ENCODE results near the gene ITGA6. TPM values are rescaled to one million over a fixed set of nuclear protein-coding genes. Genes with fewer than 3 reads are reported as not detected.

The ITGA6 gene
- total and polyA plus RNA-seq, 2 experiments from 2014 or later, result 16.7 to 64.8 TPM

- H3K27ac ChIP-seq, result no peak overlapping the region
- peak; percentile 79 for DNase-seq (ENCODE audit: low spot score)
- no peaks in the 10 kb centered on the region for H3K9me3 ChIP-seq (ENCODE audit: low read depth)
- peak overlapping the region; percentile 35 for H3K4me2 ChIP-seq
- peaks cover 11% of the 10 kb centered on the region for H3K4me1 ChIP-seq (ENCODE audit: insufficient read depth)
- 9% methylated on average over 11 of the region's 11 CpGs for WGBS (ENCODE audit: low lambda C conversion rate, missing lambda C conversion rate)
- no peak overlapping the region for H3K4me3 ChIP-seq
- H3K27me3 ChIP-seq, result no peaks in the 10 kb centered on the region
- no peak overlapping the region for H2AFZ ChIP-seq
- TF ChIP-seq EZH2 (IDR thresholded peaks at IDR 0.05; ENCODE audit: borderline replicate concordance) (no peak), CTCF (IDR thresholded peaks at IDR 0.05; ENCODE audit: poor library complexity) (peak; percentile 79)
- H3K36me3 ChIP-seq (replicated peaks; ENCODE audit: insufficient read depth, low read depth), result no peaks in the 10 kb centered on the region
- H3K79me2 ChIP-seq, result peaks cover 13% of the 10 kb centered on the region
- H3K9me2 ChIP-seq (replicated peaks; ENCODE audit: insufficient read depth), result no peaks in the 10 kb centered on the region
- no peaks in the 10 kb centered on the region for H4K20me1 ChIP-seq (ENCODE audit: insufficient read depth, poor library complexity, severe bottlenecking)
Measured at GRCh38 chr2:172461591-172462372, 34.4 kb downstream of the ITGA6 start.

- 71% methylated on average over 11 of the region's 11 CpGs for WGBS (ENCODE audit: low lambda C conversion rate, missing lambda C conversion rate)
- Histone ChIP-seq H3K9me2 (replicated peaks; ENCODE audit: insufficient read depth) (no peaks in the 10 kb centered on the region), H3K36me3 (replicated peaks; ENCODE audit: insufficient read depth, low read depth) (no peaks in the 10 kb centered on the region), H3K4me3 (no peak overlapping the region), H3K79me2 (peaks cover 10% of the 10 kb centered on the region), H3K9me3 (ENCODE audit: low read depth) (no peaks in the 10 kb centered on the region), H3K4me2 (no peak overlapping the region), H2AFZ (no peak overlapping the region), H3K27me3 (no peaks in the 10 kb centered on the region), H3K4me1 (ENCODE audit: insufficient read depth) (peaks cover 10% of the 10 kb centered on the region), H3K27ac (no peak overlapping the region), H4K20me1 (ENCODE audit: insufficient read depth, poor library complexity, severe bottlenecking) (no peaks in the 10 kb centered on the region)
- no peak for TF ChIP-seq EZH2 (IDR thresholded peaks at IDR 0.05; ENCODE audit: borderline replicate concordance)
- no peak for TF ChIP-seq CTCF (IDR thresholded peaks at IDR 0.05; ENCODE audit: poor library complexity)
- TF ChIP-seq EZH2phosphoT487 (IDR thresholded peaks at IDR 0.05; ENCODE audit: low read depth, severe bottlenecking, unreplicated experiment), result no peak
- no peak for DNase-seq (ENCODE audit: low spot score)
Measured at GRCh38 chr2:172462373-172462848, 35.0 kb downstream of the ITGA6 start.

- Histone ChIP-seq H3K4me1 (ENCODE audit: insufficient read depth) (peaks cover 10% of the 10 kb centered on the region), H3K79me2 (peaks cover 8% of the 10 kb centered on the region), H3K4me3 (no peak overlapping the region), H2AFZ (no peak overlapping the region), H3K9me2 (replicated peaks; ENCODE audit: insufficient read depth) (no peaks in the 10 kb centered on the region), H3K27ac (peak overlapping the region; percentile 74), H3K9me3 (ENCODE audit: low read depth) (no peaks in the 10 kb centered on the region), H4K20me1 (ENCODE audit: insufficient read depth, poor library complexity, severe bottlenecking) (no peaks in the 10 kb centered on the region), H3K4me2 (no peak overlapping the region), H3K36me3 (replicated peaks; ENCODE audit: insufficient read depth, low read depth) (no peaks in the 10 kb centered on the region), H3K27me3 (no peaks in the 10 kb centered on the region)
- TF ChIP-seq EZH2phosphoT487 (IDR thresholded peaks at IDR 0.05; ENCODE audit: low read depth, severe bottlenecking, unreplicated experiment), result no peak
- no peak for TF ChIP-seq CTCF (IDR thresholded peaks at IDR 0.05; ENCODE audit: poor library complexity)
- no peak for TF ChIP-seq EZH2 (IDR thresholded peaks at IDR 0.05; ENCODE audit: borderline replicate concordance)
- 68% methylated on average over 5 of the region's 5 CpGs for WGBS (ENCODE audit: low lambda C conversion rate, missing lambda C conversion rate)
- no peak for DNase-seq (ENCODE audit: low spot score)
Measured at GRCh38 chr2:172462849-172463381, 35.5 kb downstream of the ITGA6 start.
